ENCODE results near the gene IL1RN.
"Not testable (repeated sequence)": the region's sequence is repeated elsewhere in the genome, so short reads cannot be mapped to it uniquely, and the experiment has no call there.

Gene IL1RN

GRCh38 chr2:113126845-113127645 lies at the start of gene IL1RN:
Gene IL1RN (plus strand): TSS chr2:113127598. CDS start chr2:113127625, 27 bp downstream.
- peak; percentile 26 for DNase-seq

- DNase-seq, result no peak
These were observed 49.5 kb upstream of the IL1RN start for GRCh38 chr2:113077921-113078320.

- no peak for DNase-seq
These were observed 49.0 kb upstream of the IL1RN start for GRCh38 chr2:113078350-113078839.

GRCh38 chr2:113079131-113079530 lies 48.3 kb upstream of the IL1RN start:
- DNase-seq, result no peak

GRCh38 chr2:113080134-113080533 lies 47.3 kb upstream of the IL1RN start:
- DNase-seq, result peak; percentile 33

GRCh38 chr2:113081488-113082210 lies 45.7 kb upstream of the IL1RN start:
- DNase-seq, result no peak

GRCh38 chr2:113083296-113083695 lies 44.1 kb upstream of the IL1RN start:
- no peak for DNase-seq

- DNase-seq, result peak; percentile 26
These were observed 43.0 kb upstream of the IL1RN start for GRCh38 chr2:113084249-113085000.

- DNase-seq, result no peak
These were observed 41.9 kb upstream of the IL1RN start for GRCh38 chr2:113085542-113085941.

GRCh38 chr2:113088213-113088992 lies 39.0 kb upstream of the IL1RN start:
- DNase-seq, result no peak

- no peak for DNase-seq
These were observed 37.5 kb upstream of the IL1RN start for GRCh38 chr2:113089916-113090315.

GRCh38 chr2:113091231-113091896 lies 36.0 kb upstream of the IL1RN start:
- no peak for DNase-seq

GRCh38 chr2:113092864-113093612 lies 34.4 kb upstream of the IL1RN start:
- DNase-seq, result no peak

GRCh38 chr2:113093613-113093977 lies 33.8 kb upstream of the IL1RN start:
- no peak for DNase-seq

GRCh38 chr2:113096306-113096705 lies 31.1 kb upstream of the IL1RN start:
- DNase-seq, result not testable (repeated sequence)

GRCh38 chr2:113096842-113097618 lies 30.4 kb upstream of the IL1RN start:
- DNase-seq, result not testable (repeated sequence)

- DNase-seq, result peak; percentile 39
These were observed 29.4 kb upstream of the IL1RN start for GRCh38 chr2:113098041-113098440.

GRCh38 chr2:113098532-113098931 lies 28.9 kb upstream of the IL1RN start:
- no peak for DNase-seq

GRCh38 chr2:113102133-113102532 lies 25.3 kb upstream of the IL1RN start:
- DNase-seq, result no peak

GRCh38 chr2:113103277-113103676 lies 24.1 kb upstream of the IL1RN start:
- DNase-seq, result no peak

All from CD4-positive, alpha-beta T cell treated with Interleukin-21 for 1 hour (primary cell).